HG03460 (cell line): ENCODE measurements around the gene HOXB7.

Experiments
- ATAC-seq: cut with Tn5 transposase; IDR thresholded peaks from one replicate; pipeline ENCODE4 v1.9.1; 2021; ENCODE audit not compliant: unreplicated experiment

HOXB7 gene

DNA sequence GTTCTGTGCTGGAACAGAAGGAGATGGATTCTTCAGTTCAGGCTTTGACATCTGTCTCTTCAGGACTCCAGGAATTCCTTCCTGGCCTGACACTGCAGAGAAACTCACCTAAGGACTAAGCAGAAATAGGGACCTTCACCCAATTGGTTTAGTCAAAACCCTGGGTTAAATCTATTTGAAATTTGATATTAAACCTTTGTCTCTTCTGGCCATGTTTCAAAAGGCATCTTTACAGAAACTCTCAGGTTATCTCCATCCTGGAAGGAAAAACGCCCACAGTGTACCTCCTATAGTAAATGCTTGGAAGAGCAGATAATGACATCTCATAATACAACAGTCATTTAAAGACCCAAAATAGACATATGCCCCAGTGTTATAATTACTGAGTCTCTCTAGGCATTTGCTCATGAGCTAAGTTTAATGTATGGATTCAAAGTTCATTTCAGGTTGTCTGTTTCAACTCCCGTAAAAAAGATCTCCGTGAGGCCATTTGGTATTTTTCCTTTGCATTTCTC lies 27.1 kb downstream of the HOXB7 start:
- ATAC-seq: no peak

GRCh38 chr17:48582750-48583069 lies 28.1 kb downstream of the HOXB7 start:
- no peak for ATAC-seq

DNA sequence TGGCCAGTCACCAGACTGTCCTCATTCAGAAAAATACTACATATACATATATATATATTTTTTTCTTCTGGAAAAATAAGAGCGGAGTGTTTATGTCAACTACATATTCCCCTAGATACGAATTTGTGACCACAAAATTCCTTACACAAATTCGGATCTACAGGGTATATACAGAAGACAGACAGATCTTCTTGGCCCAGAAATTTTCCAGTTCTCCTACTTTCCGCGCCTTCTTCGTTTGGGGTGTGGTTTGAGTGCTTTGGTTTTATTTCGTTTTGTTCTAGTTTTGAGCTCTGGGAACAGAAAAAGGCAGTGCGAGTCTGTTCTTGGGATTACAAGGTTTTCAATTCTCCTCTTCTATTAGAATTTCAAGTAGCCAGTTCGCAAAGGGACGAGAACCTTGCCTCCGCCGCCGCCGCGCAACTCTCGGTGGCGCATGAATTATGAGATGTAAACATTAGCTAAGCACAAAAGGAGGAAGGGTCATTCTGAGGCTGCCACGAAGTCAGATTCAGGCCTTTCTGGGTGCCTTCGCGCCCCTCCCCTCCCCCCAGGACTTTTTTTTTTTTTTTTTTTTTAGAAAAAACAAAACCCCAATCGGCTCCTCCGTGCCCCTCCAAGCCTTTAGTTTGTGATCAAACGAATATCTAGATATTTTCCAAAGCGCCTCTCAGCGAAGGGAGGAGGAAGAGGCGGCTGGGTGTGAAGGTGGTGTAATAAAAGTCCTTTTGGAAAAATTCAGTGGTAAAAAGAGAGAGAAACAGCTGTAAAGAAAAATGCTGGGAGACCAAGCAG lies 30.9 kb downstream of the HOXB7 start:
- no peak for ATAC-seq

- ATAC-seq: no peak
Measured at GRCh38 chr17:48579471-48579759, 31.4 kb downstream of the HOXB7 start.

- peak; percentile 5 for ATAC-seq
Measured at GRCh38 chr17:48578616-48579470, 32.0 kb downstream of the HOXB7 start.

DNA sequence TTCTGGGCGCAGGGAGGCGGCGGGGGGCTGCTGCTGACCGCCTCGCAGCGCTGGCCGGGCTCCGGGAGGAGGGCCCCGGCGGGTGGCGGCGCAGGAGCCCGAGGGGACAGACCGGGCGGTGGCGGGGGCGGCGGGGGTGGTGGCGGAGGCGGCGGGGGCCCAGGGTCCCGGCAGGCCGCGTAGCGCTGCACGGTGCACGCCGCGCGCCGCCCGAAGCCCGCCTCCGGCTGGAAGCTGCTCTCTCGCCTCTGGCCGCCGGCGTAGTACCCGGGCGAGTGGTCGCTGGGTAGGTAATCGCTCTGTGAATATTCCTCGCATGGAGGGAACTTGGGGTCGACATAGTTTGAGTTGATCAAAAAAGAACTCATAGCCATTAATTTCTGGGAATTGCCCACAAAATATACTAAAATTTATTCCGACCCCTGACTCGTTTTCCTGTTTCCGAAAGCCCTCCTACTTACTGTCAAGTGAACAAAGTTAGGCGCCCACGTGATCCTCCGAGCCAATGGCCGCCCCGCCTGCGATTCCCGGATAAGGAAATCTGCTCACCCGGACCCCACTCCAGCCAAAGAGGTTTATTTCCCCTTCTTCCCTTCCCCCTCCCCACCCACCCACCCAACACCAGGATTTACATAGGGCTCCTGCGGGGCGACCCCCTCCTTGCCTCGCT lies 32.7 kb downstream of the HOXB7 start, which contains the start of gene HOXB4:
Gene HOXB4, minus strand, starts transcription at position 405 of the 670 bp plus-strand sequence. Its CDS starts 31 bp downstream, at position 374.
- peak; percentile 57 for ATAC-seq

GRCh38 chr17:48577330-48577945 lies 33.4 kb downstream of the HOXB7 start:
- no peak for ATAC-seq

DNA sequence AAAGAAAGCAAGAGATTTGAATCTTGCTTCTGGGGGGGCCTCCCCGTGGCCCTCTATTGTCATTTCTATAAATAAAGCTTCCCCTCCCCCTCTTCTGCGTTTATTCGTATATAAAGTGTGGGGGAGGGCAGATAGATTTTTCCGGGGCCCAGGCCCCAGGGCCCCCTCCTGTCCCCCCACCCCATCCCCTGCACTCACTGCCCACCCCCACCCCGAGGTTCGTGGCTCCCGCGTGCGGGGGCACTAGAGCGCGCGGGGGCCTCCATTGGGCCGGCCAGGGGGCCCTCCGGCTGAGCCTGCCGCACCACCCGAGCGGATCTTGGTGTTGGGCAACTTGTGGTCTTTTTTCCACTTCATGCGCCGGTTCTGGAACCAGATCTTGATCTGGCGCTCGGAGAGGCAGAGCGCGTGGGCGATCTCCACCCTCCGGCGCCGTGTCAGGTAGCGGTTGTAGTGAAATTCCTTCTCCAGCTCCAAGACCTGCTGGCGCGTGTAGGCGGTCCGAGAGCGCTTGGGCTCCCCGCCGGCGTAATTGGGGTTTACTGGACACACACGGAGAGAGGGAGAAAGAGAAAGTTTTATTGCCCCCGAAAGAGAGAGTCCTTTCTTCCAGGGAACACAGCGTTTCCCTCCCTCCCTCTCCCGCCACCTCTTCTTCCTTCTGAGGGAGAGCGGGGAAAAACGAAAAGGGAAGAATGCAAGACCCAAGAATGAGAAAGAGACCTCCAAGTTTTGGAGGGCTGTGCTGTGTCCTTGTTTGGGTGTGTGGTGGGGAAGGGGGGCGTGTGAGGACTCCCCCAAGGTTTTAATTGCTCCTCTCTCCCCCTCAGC lies 34.1 kb downstream of the HOXB7 start:
- ATAC-seq: no peak

GRCh38 chr17:48575673-48576478 lies 34.9 kb downstream of the HOXB7 start:
- ATAC-seq: no peak

- ATAC-seq: no peak
Measured at GRCh38 chr17:48575066-48575582, 35.7 kb downstream of the HOXB7 start.

DNA sequence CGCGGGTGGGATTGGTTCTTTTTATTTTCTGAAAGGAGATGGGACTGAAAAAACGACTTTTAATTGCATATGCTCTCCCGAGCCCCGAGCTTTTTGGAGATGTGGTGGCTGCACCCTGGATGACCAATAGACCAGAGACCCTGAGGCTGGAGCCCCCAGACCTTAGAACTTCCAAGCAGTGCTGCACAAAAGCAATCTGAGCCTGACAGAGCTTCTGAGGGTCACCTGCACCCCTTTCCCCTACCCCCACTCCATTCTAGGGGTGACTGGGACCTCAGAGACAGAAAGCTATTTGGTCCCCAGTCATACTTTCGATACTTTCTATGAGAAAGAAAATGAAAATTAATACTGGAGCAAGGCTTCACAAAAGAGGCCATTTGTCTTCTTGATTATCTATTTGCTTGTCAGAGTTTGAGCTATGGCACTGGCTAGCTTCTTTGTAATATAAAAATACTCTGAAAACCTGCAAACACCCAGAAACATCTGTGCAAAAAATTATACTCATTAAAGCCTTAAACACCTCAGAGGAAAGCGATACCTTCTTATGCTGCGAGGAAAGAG lies 36.2 kb downstream of the HOXB7 start:
- ATAC-seq: no peak

DNA sequence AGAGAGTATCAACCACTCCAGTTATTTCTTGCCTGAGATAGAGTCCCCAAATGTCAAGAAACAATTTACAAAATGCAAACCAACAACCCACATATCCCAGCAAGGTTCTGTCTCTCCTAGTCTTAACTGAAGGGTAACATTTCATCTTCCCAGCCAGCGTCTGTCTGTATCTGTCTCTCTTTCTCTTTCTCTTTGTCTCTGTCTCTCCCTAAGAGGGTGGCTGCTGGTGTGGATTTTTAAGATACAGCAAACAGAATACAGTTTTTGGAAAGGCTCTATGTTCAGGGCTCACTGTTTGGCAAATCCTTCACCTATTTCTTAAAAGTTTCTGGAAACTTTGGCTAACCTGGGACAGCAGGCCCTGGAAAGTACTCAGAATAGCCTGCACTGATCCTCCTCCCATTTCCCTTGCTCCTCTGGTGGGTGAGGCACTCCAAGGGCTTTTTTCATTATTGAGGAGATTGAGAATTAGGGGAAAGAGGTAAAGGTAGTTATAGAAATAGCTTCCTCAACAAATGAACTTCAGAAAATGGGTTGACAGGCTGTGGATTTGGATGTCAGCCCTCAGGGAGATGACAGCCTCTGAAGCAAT lies 38.9 kb downstream of the HOXB7 start:
- no peak for ATAC-seq

- ATAC-seq: no peak
Measured at GRCh38 chr17:48571024-48571818, 39.6 kb downstream of the HOXB7 start.

DNA sequence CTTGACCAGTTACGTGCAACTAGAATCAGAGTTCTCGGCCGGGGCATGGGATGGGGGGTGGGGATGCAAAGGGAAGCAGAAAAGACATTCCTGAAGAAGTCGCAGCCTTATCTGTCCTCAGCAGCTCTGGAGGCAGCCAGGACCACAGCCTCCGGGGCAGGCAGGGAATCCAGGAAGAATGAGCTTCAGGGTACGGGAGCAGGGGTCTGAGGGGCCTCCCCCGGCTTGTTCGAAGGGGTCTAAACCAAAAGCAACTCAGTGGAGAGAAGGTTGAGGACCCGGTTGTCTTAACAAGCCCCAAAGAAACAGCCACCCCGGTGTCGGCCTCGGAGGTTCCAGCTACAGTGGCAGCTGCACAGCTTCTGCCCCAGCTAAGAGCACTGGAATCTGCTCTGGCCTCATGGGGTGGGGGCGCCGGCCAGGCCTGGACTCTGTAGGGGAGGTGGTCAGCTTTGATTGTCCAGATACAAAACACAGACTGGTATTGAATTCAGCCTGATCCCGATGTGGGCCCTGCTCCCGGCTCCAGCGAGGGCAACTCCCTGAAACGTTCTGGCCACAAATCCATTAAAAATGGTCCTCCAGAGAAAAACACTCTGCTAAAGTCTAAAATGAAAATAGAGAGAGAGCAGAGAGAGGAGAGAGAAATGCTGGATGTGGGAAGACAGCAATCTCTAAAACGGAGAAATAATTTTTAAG lies 40.3 kb downstream of the HOXB7 start:
- ATAC-seq: no peak

DNA sequence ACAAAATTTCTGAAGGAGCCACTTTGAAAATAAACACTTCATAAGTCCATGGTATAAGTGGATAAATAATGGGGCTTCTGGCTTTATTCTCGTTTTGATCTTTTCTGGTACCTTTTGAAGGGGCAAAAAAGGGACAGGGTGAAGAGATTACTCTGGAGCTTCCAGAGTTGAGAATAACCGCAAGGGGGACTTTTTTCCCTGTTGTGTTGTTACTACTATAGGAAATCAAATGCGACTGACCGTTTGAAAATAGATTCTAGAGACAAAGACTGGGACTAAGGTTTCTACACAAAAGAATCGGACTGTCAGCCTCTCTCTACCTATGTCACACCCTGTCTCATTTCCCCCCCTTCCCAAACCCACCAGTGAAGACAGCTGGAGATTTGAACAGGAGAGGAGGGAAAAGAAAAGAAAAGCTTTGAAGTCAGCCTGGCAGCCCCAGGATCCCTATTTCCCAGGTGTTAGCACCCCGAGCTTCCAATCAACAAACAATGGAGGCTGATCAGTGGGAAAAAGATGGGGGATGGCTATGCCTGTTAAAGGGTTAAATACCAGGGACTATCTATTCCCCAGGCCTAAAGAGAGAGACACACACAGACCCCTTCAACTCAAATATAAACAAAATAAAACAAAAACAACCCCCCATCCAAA lies 41.0 kb downstream of the HOXB7 start:
- no peak for ATAC-seq

- ATAC-seq: no peak
Measured at GRCh38 chr17:48569240-48569582, 41.6 kb downstream of the HOXB7 start.
